ENCODE data around the gene ANKFN1. TPM values are rescaled to one million over a fixed set of nuclear protein-coding genes. Genes with fewer than 3 reads are reported as not detected.

The ANKFN1 gene
- total RNA-seq, 1 experiment from 2014 or later: not detected

DNA sequence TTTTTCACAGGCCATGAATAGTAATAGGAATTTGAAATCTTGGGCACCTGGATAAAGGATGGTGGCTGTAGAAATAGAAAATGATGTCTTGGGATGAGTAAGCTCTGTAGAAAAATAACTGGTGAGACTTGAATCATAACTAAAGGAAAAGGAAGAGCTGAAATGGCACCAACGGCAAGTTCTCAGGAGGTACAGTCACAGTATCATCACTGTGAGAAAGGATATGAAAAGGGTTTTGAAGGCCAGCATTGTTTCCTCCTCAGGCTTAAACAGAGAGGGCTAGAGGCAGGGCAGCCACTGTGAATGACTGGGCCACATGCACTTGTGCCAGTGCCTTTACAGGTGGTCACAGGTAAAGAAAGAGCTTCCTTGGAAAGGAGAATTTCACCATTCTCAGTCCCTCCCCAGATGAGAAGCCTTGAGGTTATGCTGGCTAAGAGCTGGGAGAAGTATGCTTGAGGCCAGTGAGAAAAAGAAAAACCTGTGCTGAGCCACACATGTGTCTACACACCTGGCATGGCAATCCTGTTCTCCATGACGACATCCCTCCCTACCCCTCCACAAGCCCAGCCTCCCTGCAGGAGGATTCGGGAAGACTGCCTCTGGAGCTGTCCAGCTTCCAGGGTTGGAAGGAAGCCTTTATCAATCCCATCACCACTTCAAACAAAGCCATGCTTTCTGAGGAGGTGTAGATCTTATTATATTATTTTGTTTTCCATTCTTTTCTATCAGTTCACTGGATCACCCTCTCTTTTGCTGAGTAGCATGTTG is 3.8 kb upstream of the ANKFN1 start:
- Histone ChIP-seq H2AFZ (ENCODE audit: low read length) (no peak overlapping the region), H3K23me2 (ENCODE audit: insufficient read length, low read depth, low read length, poor library complexity, severe bottlenecking) (no peaks in the 10 kb centered on the region), H4K20me1 (ENCODE audit: control insufficient read depth, insufficient read depth, insufficient read length) (no peaks in the 10 kb centered on the region), H3K4me1 (ENCODE audit: insufficient read depth, low read length) (no peaks in the 10 kb centered on the region), H2BK12ac (ENCODE audit: insufficient read length, low read depth, low read length) (no peak overlapping the region), H3K79me1 (ENCODE audit: insufficient read depth, low read depth, low read length, poor library complexity, severe bottlenecking) (no peaks in the 10 kb centered on the region), H4K5ac (ENCODE audit: insufficient read length, low read depth, low read length) (no peak overlapping the region), H3K14ac (ENCODE audit: insufficient read depth, low read length) (no peak overlapping the region), H3K9me3 (ENCODE audit: control insufficient read depth, low read depth, low read length) (no peaks in the 10 kb centered on the region), H3K9ac (ENCODE audit: extremely low read depth, insufficient read length, low read length) (no peak overlapping the region), H4K8ac (replicated peaks; ENCODE audit: insufficient read length, low read depth, low read length) (no peak overlapping the region), H2BK15ac (ENCODE audit: low read depth, low read length) (no peak overlapping the region), H3K56ac (ENCODE audit: insufficient read length, low read depth, low read length) (no peak overlapping the region), H3K18ac (ENCODE audit: insufficient read length, low read depth, low read length) (no peak overlapping the region), H3T11ph (ENCODE audit: low read length) (no peak overlapping the region), H3K27ac (ENCODE audit: insufficient read length, low read depth, low read length) (no peak overlapping the region), H2AK5ac (ENCODE audit: insufficient read length, low read length) (no peak overlapping the region), H3K79me2 (ENCODE audit: insufficient read depth, low read length) (no peaks in the 10 kb centered on the region), H3K27me3 (ENCODE audit: insufficient read depth, low read length) (no peaks in the 10 kb centered on the region), H4K91ac (ENCODE audit: insufficient read length, low read depth, low read length) (no peak overlapping the region), H2BK120ac (ENCODE audit: low read depth, low read length, poor library complexity, severe bottlenecking) (no peak overlapping the region), H2BK20ac (ENCODE audit: low read depth, low read length, poor library complexity, severe bottlenecking) (no peak overlapping the region), H3K23ac (ENCODE audit: insufficient read length, low read depth, low read length) (no peak overlapping the region), H2BK5ac (ENCODE audit: insufficient read length, low read length) (no peak overlapping the region), H3K4ac (ENCODE audit: low read depth, low read length) (no peak overlapping the region), H3K4me2 (ENCODE audit: insufficient read depth, insufficient read length, low read length) (no peak overlapping the region)
- Mint-ChIP-seq H3K36me3 (ENCODE audit: insufficient read depth in 1 of 3, low read depth in 3 of 3) (peaks cover 0 to 3% (median 0%) of the 10 kb centered on the region in 3 experiments; a peak in 3 of 7 replicates), H3K9me3 (peaks cover 3 to 11% of the 10 kb centered on the region in 2 experiments), H3K4me3 (no peak overlapping the region), H3K27me3 (ENCODE audit: low read depth) (peaks cover 1% of the 10 kb centered on the region; the same call in 1 of the 2 replicates), H3K4me1 (peaks cover 0 to 6% of the 10 kb centered on the region in 2 experiments; a peak in 3 of 4 replicates), H3K27ac (no peak overlapping the region)
- TF ChIP-seq, protein P1, sequence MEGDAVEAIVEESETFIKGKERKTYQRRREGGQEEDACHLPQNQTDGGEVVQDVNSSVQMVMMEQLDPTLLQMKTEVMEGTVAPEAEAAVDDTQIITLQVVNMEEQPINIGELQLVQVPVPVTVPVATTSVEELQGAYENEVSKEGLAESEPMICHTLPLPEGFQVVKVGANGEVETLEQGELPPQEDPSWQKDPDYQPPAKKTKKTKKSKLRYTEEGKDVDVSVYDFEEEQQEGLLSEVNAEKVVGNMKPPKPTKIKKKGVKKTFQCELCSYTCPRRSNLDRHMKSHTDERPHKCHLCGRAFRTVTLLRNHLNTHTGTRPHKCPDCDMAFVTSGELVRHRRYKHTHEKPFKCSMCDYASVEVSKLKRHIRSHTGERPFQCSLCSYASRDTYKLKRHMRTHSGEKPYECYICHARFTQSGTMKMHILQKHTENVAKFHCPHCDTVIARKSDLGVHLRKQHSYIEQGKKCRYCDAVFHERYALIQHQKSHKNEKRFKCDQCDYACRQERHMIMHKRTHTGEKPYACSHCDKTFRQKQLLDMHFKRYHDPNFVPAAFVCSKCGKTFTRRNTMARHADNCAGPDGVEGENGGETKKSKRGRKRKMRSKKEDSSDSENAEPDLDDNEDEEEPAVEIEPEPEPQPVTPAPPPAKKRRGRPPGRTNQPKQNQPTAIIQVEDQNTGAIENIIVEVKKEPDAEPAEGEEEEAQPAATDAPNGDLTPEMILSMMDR (conservative IDR thresholded peaks at IDR 0.05): no peak
- WGBS (ENCODE audit: extremely low coverage, insufficient read length, low lambda C conversion rate): no CpG with 5 or more reads among the region's 3 CpGs
- no peak for DNase-seq
